CMK (cell line): ENCODE results near the gene MED9.

Experiments used
- DNase-seq: peaks from one replicate; pipeline ENCODE4 v3.0.0-alpha.2; 2010; ENCODE audit warnings: low read depth

The MED9 gene

GRCh38 chr17:17538417-17539391, 61.9 kb downstream of the MED9 start:
- no peak for DNase-seq

GRCh38 chr17:17539591-17539990, 62.8 kb downstream of the MED9 start:
- DNase-seq: no peak

GRCh38 chr17:17540278-17540906, 63.6 kb downstream of the MED9 start:
- no peak for DNase-seq

- no peak for DNase-seq
These were observed 64.3 kb downstream of the MED9 start for GRCh38 chr17:17540935-17541639.

GRCh38 chr17:17541640-17542001, 64.8 kb downstream of the MED9 start:
- DNase-seq: no peak
